GM04504 (cell line): ENCODE data around the gene A4GALT.

ENCODE experiments used
- DNase-seq: peaks from one replicate; pipeline ENCODE4 v3.0.0-alpha.2; 2012; ENCODE audit warnings: low read depth

A4GALT gene

GRCh38 chr22:42648368-42649245, 72.1 kb downstream of the A4GALT start:
- DNase-seq, result no peak

- no peak for DNase-seq
Measured at GRCh38 chr22:42648017-42648367, 72.7 kb downstream of the A4GALT start.

- no peak for DNase-seq
Measured at GRCh38 chr22:42646569-42647525, 73.8 kb downstream of the A4GALT start.

GRCh38 chr22:42645938-42646568, 74.6 kb downstream of the A4GALT start:
- DNase-seq, result no peak

DNA sequence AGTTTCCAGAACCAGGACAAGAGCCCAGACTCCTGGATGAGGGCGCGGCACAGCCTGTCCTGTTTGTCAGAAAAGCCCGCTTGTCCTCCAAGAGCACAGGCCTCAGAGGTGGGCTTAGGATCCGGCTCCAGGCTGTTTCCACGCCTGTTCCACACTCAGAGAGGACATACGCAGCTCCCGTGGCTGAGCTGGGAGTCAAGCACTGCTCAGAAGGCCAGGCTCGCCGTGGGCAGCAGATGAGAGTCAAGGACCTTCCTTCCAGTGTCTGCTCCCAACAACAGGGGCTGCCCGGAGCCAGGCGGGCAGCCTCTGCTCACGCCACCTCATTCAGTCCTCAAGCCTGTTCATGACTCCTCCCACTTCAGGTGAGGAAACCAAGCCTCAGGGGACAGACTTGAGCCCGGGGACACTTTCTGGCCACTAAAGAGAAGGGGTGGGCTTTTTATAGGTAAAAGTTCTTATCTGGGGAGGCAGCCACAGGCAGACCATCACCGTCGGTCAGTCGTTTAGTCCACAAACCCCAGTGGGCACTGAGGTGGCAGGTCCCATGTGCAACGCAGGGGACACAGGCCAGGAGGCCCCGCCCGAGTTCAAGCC, 75.2 kb downstream of the A4GALT start:
- DNase-seq, result no peak

DNA sequence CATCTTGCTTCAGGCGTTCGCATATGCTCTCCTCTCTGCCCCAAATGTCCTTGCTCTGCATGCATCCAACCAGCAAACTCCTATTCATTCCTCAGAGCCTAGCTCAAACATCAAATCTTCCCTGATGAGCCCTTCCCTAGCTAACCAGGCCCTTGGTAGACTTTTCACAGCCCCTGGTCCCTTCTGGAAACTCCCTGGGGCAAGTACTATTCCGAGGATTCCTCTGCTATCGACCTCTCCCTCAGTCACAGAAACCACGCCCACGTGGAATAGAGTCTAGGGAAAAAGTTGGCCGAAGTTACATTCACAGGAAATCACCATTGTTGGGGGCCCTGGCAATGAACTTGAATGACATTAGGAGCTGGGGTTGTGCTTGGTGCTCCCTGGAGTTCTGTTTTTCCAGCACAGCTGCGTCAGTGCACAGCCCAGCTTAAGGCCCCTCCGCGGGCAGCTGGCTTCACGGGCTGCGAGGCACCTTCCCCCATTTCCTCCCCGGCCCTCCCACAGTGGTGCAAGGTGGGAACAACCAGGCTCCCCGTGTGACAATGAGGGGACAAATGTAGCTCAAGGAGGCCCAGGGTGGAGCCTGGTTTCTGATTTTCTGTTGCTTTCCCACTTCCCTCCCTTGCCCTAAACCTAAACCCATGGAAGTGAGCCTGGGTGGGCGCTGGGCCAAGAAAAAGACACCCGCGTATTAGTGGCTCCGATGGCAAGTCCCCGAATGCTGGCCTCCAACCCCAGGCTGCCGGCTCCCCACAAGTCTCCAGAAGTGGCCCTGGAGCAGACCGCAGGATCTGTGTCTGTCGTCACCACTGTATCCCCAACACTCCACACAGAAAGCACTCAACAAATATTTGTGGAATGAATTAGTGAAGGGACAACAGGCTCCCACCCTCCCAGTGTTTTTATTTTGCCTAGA, 76.0 kb downstream of the A4GALT start:
- no peak for DNase-seq

DNA sequence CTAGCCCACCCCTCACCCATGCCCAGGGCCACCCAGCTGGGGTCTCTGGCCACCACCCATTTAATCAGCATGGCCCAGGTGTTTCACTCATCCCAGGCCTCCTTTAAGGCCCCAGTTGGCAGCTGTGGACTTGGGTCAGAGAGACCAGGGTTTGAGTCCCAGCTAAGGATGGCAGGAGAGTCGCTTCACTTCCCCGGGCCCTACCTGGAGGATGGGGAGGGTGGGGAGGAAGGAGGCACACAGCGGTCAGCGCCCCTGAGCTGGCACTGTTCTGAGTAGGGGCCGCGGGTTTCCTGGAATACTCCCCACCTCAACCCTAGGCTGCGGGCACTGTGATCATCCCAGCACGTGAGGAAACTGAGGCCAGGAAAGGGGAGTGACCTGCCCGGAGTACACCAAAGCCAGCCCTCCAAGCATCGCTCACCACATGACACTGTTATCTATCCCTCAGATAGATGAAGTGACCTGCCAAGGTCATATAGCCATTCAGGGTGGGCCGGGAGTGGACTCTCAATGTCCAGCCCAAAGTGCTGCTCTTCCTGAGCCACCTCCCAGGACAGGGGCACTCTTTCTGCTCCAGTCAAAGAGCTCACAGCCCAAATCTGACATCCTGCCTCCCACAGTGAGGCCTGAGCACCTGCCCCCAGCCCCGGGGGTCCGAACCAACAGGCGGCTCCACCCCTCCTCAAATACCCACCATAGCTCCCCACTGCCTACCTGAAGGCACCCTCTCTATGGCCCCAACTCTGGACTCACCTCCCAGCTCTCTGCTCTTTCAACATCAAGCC, 76.8 kb downstream of the A4GALT start:
- DNase-seq, result no peak

GRCh38 chr22:42642806-42643633, 77.7 kb downstream of the A4GALT start:
- no peak for DNase-seq
